ENCODE data around the gene FN3KRP. TPM values are rescaled to one million over a fixed set of nuclear protein-coding genes. Genes with fewer than 3 reads are reported as not detected.
"Not testable (repeated sequence)": the region's sequence is repeated elsewhere in the genome, so short reads cannot be mapped to it uniquely, and the experiment has no call there.

Gene FN3KRP
- total RNA-seq, 5 donors from 2014 or later (not counting 1 experiment from before 2014, with no cell fraction given), result 29.2 to 49.4 (median 44.3) TPM

- POLR2A ChIA-PET, result no interaction called here
- no peak overlapping the region for H3K4me3 Mint-ChIP-seq
- 100% methylated on average over 2 of the region's 10 CpGs for WGBS (ENCODE audit: insufficient coverage)
- Histone ChIP-seq H3K27ac (ENCODE audit: low read length) (no peak overlapping the region), H3K4me1 (ENCODE audit: control insufficient read depth in 1 of 2, extremely low read depth in 1 of 2, insufficient read depth in 2 of 2, low read length in 2 of 2) (peaks cover 0 to under 1% of the 10 kb centered on the region in 2 experiments), H3K27me3 (replicated peaks in 1 of 2; ENCODE audit: control insufficient read depth in 2 of 2, extremely low read depth in 1 of 2, insufficient read depth in 2 of 2, low read length in 1 of 2) (peaks cover 0 to 9% of the 10 kb centered on the region in 2 experiments), H3K36me3 (ENCODE audit: control insufficient read depth in 2 of 2, extremely low read depth in 1 of 2, insufficient read depth in 1 of 2, low read length in 1 of 2) (no peaks in the 10 kb centered on the region), H3K9me3 (no peaks in the 10 kb centered on the region), H3K4me3 (ENCODE audit: control insufficient read depth in 1 of 2, extremely low read depth in 1 of 2, low read length in 1 of 2) (no peak overlapping the region)
- no peak for DNase-seq
- H3K27me3 Mint-ChIP-seq, result no peaks in the 10 kb centered on the region
- CTCF ChIA-PET, result no interaction called here
- no peak overlapping the region for H3K27ac Mint-ChIP-seq
- H3K36me3 Mint-ChIP-seq, result peaks cover 27% of the 10 kb centered on the region
- H3K9me3 Mint-ChIP-seq, result peaks cover 0 to 10% (median 8%) of the 10 kb centered on the region in 3 donors
- peaks cover under 1 to 3% (median 2%) of the 10 kb centered on the region in 3 donors for H3K4me1 Mint-ChIP-seq
- ATAC-seq (replicated peaks in 1 of 4), result no peak
These were observed 24.6 kb downstream of the FN3KRP start for GRCh38 chr17:82740906-82741759.

GRCh38 chr17:82743344-82744219 lies 27.1 kb downstream of the FN3KRP start:
- POLR2A ChIA-PET, result no interaction called here
- H3K4me3 ChIP-seq (ENCODE audit: control insufficient read depth in 1 of 2, extremely low read depth in 1 of 2, low read length in 1 of 2), result no peak overlapping the region
- ATAC-seq (replicated peaks in 1 of 4) (no peak), DNase-seq (no peak)
- 95% methylated on average over 12 of the region's 16 CpGs for WGBS (ENCODE audit: insufficient coverage)
- H3K4me1 Mint-ChIP-seq, result no peaks in the 10 kb centered on the region
- H3K4me3 Mint-ChIP-seq, result no peak overlapping the region
- no peaks in the 10 kb centered on the region for H3K4me1 ChIP-seq (ENCODE audit: control insufficient read depth in 1 of 2, extremely low read depth in 1 of 2, insufficient read depth in 2 of 2, low read length in 2 of 2)
- H3K27ac Mint-ChIP-seq, result no peak overlapping the region
- no peaks in the 10 kb centered on the region for H3K27me3 Mint-ChIP-seq
- peaks cover 0 to 13% (median 8%) of the 10 kb centered on the region in 3 donors for H3K9me3 Mint-ChIP-seq
- no peak overlapping the region for H3K27ac ChIP-seq (ENCODE audit: low read length)
- CTCF ChIA-PET, result no interaction called here
- H3K27me3 ChIP-seq (replicated peaks in 1 of 2; ENCODE audit: control insufficient read depth in 2 of 2, extremely low read depth in 1 of 2, insufficient read depth in 2 of 2, low read length in 1 of 2), result no peaks in the 10 kb centered on the region
- peaks cover 27% of the 10 kb centered on the region for H3K36me3 Mint-ChIP-seq
- no peaks in the 10 kb centered on the region for H3K36me3 ChIP-seq (ENCODE audit: control insufficient read depth in 2 of 2, extremely low read depth in 1 of 2, insufficient read depth in 1 of 2, low read length in 1 of 2)
- H3K9me3 ChIP-seq, result no peaks in the 10 kb centered on the region

- CTCF ChIA-PET; H3K9me3 ChIP-seq; H3K4me1 ChIP-seq (ENCODE audit: control insufficient read depth in 1 of 2, extremely low read depth in 1 of 2, insufficient read depth in 2 of 2, low read length in 2 of 2); H3K27ac ChIP-seq (ENCODE audit: low read length); H3K4me3 Mint-ChIP-seq; DNase-seq; H3K4me3 ChIP-seq (ENCODE audit: control insufficient read depth in 1 of 2, extremely low read depth in 1 of 2, low read length in 1 of 2); H3K27me3 ChIP-seq (replicated peaks in 1 of 2; ENCODE audit: control insufficient read depth in 2 of 2, extremely low read depth in 1 of 2, insufficient read depth in 2 of 2, low read length in 1 of 2); H3K4me1 Mint-ChIP-seq; H3K27ac Mint-ChIP-seq; POLR2A ChIA-PET; H3K27me3 Mint-ChIP-seq; H3K36me3 ChIP-seq (ENCODE audit: control insufficient read depth in 2 of 2, extremely low read depth in 1 of 2, insufficient read depth in 1 of 2, low read length in 1 of 2); ATAC-seq (replicated peaks in 1 of 4): not testable (repeated sequence)
- peaks cover 26% of the 10 kb centered on the region for H3K36me3 Mint-ChIP-seq
- peaks cover 0 to 13% (median 8%) of the 10 kb centered on the region in 3 donors for H3K9me3 Mint-ChIP-seq
- no CpG with 5 or more reads among the region's 7 CpGs for WGBS (ENCODE audit: insufficient coverage)
These were observed 28.2 kb downstream of the FN3KRP start for GRCh38 chr17:82744736-82745135.

GRCh38 chr17:82745524-82745923 lies 29.0 kb downstream of the FN3KRP start:
- Histone ChIP-seq H3K27ac (ENCODE audit: low read length) (no peak overlapping the region), H3K27me3 (replicated peaks in 1 of 2; ENCODE audit: control insufficient read depth in 2 of 2, extremely low read depth in 1 of 2, insufficient read depth in 2 of 2, low read length in 1 of 2) (no peaks in the 10 kb centered on the region), H3K9me3 (no peaks in the 10 kb centered on the region), H3K4me3 (ENCODE audit: control insufficient read depth in 1 of 2, extremely low read depth in 1 of 2, low read length in 1 of 2) (no peak overlapping the region), H3K4me1 (ENCODE audit: control insufficient read depth in 1 of 2, extremely low read depth in 1 of 2, insufficient read depth in 2 of 2, low read length in 2 of 2) (peaks cover 0 to 3% of the 10 kb centered on the region in 2 experiments), H3K36me3 (ENCODE audit: control insufficient read depth in 2 of 2, extremely low read depth in 1 of 2, insufficient read depth in 1 of 2, low read length in 1 of 2) (no peaks in the 10 kb centered on the region)
- POLR2A ChIA-PET, result no interaction called here
- CTCF ChIA-PET, result no interaction called here
- Mint-ChIP-seq H3K4me3 (no peak overlapping the region), H3K36me3 (peaks cover 18% of the 10 kb centered on the region), H3K9me3 (peaks cover 0 to 13% (median 7%) of the 10 kb centered on the region in 3 donors), H3K27ac (no peak overlapping the region), H3K27me3 (no peaks in the 10 kb centered on the region), H3K4me1 (peaks cover 0 to 1% (median 0%) of the 10 kb centered on the region in 3 donors)
- 96% methylated on average over 4 of the region's 8 CpGs for WGBS (ENCODE audit: insufficient coverage)
- ATAC-seq (replicated peaks in 1 of 4), result no peak
- no peak for DNase-seq

- peaks cover 0 to 13% (median 12%) of the 10 kb centered on the region in 3 donors for H3K4me1 Mint-ChIP-seq
- no peak overlapping the region for H3K4me3 ChIP-seq (ENCODE audit: control insufficient read depth in 1 of 2, extremely low read depth in 1 of 2, low read length in 1 of 2)
- peaks cover 0 to 20% of the 10 kb centered on the region in 2 experiments for H3K4me1 ChIP-seq (ENCODE audit: control insufficient read depth in 1 of 2, extremely low read depth in 1 of 2, insufficient read depth in 2 of 2, low read length in 2 of 2)
- POLR2A ChIA-PET, result no interaction called here
- WGBS (ENCODE audit: insufficient coverage), result 96% methylated on average over 14 of the region's 16 CpGs
- H3K36me3 Mint-ChIP-seq, result no peaks in the 10 kb centered on the region
- H3K27ac Mint-ChIP-seq, result no peak overlapping the region
- H3K36me3 ChIP-seq (ENCODE audit: control insufficient read depth in 2 of 2, extremely low read depth in 1 of 2, insufficient read depth in 1 of 2, low read length in 1 of 2), result no peaks in the 10 kb centered on the region
- H3K9me3 Mint-ChIP-seq, result peaks cover 0 to 5% (median 0%) of the 10 kb centered on the region in 3 donors
- no peak for ATAC-seq (replicated peaks in 1 of 4)
- H3K4me3 Mint-ChIP-seq, result no peak overlapping the region
- CTCF ChIA-PET, result no interaction called here
- H3K9me3 ChIP-seq, result no peaks in the 10 kb centered on the region
- no peak overlapping the region for H3K27ac ChIP-seq (ENCODE audit: low read length)
- H3K27me3 ChIP-seq (replicated peaks in 1 of 2; ENCODE audit: control insufficient read depth in 2 of 2, extremely low read depth in 1 of 2, insufficient read depth in 2 of 2, low read length in 1 of 2), result no peaks in the 10 kb centered on the region
- H3K27me3 Mint-ChIP-seq, result no peaks in the 10 kb centered on the region
- DNase-seq, result no peak
These were observed 32.2 kb downstream of the FN3KRP start for GRCh38 chr17:82748756-82749155.

GRCh38 chr17:82750241-82750908 lies 33.9 kb downstream of the FN3KRP start:
- DNase-seq (peak in 1 of 35 experiments; percentile 26), ATAC-seq (replicated peaks in 1 of 4) (no peak)
- Histone ChIP-seq H3K4me1 (ENCODE audit: control insufficient read depth in 1 of 2, extremely low read depth in 1 of 2, insufficient read depth in 2 of 2, low read length in 2 of 2) (peaks cover 6 to 29% of the 10 kb centered on the region in 2 experiments), H3K27me3 (replicated peaks in 1 of 2; ENCODE audit: control insufficient read depth in 2 of 2, extremely low read depth in 1 of 2, insufficient read depth in 2 of 2, low read length in 1 of 2) (no peaks in the 10 kb centered on the region), H3K36me3 (ENCODE audit: control insufficient read depth in 2 of 2, extremely low read depth in 1 of 2, insufficient read depth in 1 of 2, low read length in 1 of 2) (no peaks in the 10 kb centered on the region), H3K27ac (ENCODE audit: low read length) (no peak overlapping the region), H3K9me3 (no peaks in the 10 kb centered on the region), H3K4me3 (ENCODE audit: control insufficient read depth in 1 of 2, extremely low read depth in 1 of 2, low read length in 1 of 2) (no peak overlapping the region)
- H3K4me1 Mint-ChIP-seq, result peaks cover 11 to 28% (median 23%) of the 10 kb centered on the region in 3 donors
- ChIA-PET CTCF (no interaction called here), POLR2A (no interaction called here)
- peak overlapping the region; percentile 50 to 66 (median 53) for H3K4me3 Mint-ChIP-seq
- H3K27me3 Mint-ChIP-seq, result no peaks in the 10 kb centered on the region
- WGBS (ENCODE audit: insufficient coverage), result 71% methylated on average over 29 of the region's 40 CpGs
- H3K36me3 Mint-ChIP-seq, result peaks cover under 1% of the 10 kb centered on the region
- H3K27ac Mint-ChIP-seq, result no peak overlapping the region
- H3K9me3 Mint-ChIP-seq, result peaks cover 0 to 5% (median 0%) of the 10 kb centered on the region in 3 donors
